GM19468 (cell line): Measurements from ENCODE around the gene MEGF8.

Experiments used
- ATAC-seq: cut with Tn5 transposase; IDR thresholded peaks from one replicate; pipeline ENCODE4 v1.9.1; 2021; ENCODE audit warnings: mild to moderate bottlenecking, moderate library complexity, moderate number of reproducible peaks; ENCODE audit not compliant: unreplicated experiment; ENCODE audit errors: extremely low read depth

The MEGF8 gene

DNA sequence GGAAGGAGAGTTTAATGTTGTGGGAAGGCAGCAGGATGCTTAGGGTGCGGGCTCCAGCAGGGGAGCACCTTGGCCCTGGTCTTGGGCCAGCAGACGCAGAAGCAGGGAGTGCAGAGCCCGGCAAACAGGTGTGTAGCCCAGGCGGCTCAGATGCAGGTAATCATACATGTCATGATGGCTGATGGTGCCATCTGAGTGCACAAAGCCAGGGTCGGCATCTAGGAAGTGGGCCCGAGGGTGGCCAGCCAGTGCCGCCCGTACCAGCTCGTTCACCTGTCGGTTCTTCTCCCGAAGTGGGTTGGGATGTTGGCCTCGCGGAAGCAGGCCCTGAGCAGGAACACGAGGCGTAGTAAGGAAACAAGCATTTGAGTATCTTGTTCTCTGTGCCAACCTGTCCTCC lies 28.4 kb upstream of the MEGF8 start:
- no peak for ATAC-seq

DNA sequence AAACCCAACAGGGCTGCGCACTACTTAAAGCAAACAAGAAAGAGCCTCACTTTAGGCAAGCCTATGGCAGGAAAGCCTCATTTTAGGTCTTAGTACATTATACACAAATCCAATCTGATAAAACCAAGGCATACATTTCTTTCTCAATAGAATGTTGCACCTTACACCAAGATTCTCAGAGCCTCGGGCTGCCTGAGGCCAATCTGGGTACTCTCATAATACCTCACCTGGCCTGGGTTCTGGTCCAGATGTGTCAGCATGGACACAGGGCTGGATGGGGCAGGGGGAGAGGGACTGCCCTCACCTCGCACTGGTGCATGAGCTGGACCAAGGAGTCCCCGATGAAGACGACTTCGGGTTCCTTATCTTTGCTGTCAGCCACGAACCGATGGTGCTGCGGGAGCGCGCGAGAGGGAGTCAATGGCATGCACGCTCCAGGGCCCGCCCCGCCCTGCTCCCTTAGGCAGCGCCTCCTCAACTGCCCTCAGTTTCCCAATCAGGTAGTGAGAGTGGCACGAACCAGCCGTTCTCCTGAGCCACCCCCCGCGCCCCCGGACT lies 23.7 kb upstream of the MEGF8 start, which contains the start of gene PRR19:
PRR19 (plus strand) TSS at position 487 of the 558 bp plus-strand sequence. CDS start 7,453 bp downstream, outside the sequence.
- no peak for ATAC-seq

- no peak for ATAC-seq
These were observed 22.4 kb upstream of the MEGF8 start for GRCh38 chr19:42303101-42303464.

DNA sequence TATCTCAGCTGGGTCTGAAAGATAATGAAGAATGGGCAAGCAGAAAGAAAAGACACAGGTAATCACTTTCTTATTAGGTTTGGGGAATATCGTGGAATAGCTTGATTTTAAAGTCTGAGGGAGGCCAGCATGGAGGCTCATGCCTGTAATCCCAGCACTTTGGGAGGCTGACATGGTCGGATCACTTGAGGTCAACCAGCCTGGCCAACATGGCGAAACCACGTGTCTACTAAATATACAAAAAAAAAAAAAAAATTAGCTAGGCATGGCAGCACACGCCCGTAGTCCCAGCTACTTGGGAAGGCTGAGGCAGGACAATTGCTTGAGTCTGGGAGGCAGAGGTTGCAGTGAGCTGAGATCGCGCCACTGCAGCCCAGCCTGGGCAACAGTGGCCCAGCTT lies 21.6 kb upstream of the MEGF8 start:
- no peak for ATAC-seq

DNA sequence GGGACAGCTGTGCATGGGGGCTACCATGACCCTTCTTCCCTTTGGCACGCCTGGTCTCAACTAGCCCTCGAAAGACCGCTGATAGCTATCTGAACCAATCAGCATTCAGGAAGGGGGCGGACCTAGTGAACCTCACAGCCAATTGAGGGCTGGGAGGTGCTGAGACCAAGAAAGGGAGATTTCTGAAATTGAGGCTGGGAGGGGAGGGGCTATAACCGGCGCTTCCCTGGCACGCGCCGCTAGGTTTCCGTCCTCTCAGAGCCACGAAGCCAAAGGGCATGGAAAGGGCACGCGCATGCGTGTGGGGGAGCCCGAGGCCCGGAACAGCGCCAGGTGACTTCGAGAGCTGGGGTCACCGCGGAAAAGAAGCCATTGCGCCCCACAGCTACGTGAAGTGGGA lies 18.8 kb upstream of the MEGF8 start:
- no peak for ATAC-seq

- no peak for ATAC-seq
These were observed 15.7 kb upstream of the MEGF8 start for GRCh38 chr19:42309686-42310085.

DNA sequence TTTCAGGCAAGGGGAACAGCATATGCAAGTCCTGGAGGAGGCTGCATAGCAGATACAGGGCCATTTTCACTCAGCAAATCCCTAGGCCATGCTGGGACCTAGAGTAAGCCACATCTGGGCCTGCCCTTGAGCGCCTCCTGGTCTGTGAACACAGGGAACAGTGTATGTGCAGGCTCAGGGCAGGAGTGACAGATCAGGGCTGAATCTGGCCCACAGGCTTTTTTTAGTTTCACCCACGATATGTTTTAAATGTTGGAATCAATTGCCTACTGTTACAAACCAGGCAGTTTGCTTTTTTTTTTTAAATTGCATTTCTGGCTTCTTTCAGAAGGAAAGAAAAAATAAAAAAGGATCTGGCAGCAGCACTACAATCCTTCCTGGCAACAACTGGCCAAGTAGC lies 13.8 kb upstream of the MEGF8 start:
- ATAC-seq, result no peak

DNA sequence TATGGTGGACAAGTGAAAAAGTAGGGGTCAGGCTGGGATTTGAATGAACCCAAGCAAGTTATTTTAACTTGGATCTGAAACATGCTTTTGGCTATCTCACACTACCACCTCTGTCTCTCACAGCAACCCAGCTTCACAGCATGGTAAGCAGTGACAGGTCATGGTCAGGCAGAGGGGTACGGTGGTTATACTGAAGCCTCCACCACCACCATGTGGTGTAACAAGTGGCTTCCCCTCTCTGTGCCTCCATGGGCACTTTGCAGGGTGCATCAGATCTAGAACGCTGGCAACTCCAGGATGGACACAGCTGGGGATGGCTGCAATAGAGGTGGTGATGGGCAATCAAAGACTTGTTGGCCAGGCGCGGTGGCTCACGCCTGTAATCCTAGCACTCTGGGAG lies 13.1 kb upstream of the MEGF8 start:
- ATAC-seq, result no peak

GRCh38 chr19:42313096-42313839 lies 12.2 kb upstream of the MEGF8 start, which contains the start of gene TMEM145:
Gene TMEM145, plus strand, starts transcription at chr19:42313309. Its CDS starts 68 bp downstream, at chr19:42313377.
- no peak for ATAC-seq

- ATAC-seq, result no peak
These were observed 11.3 kb upstream of the MEGF8 start for GRCh38 chr19:42313840-42314755.

GRCh38 chr19:42315024-42315423 lies 10.4 kb upstream of the MEGF8 start:
- ATAC-seq, result no peak

GRCh38 chr19:42316223-42317211 lies 8.9 kb upstream of the MEGF8 start:
- no peak for ATAC-seq

DNA sequence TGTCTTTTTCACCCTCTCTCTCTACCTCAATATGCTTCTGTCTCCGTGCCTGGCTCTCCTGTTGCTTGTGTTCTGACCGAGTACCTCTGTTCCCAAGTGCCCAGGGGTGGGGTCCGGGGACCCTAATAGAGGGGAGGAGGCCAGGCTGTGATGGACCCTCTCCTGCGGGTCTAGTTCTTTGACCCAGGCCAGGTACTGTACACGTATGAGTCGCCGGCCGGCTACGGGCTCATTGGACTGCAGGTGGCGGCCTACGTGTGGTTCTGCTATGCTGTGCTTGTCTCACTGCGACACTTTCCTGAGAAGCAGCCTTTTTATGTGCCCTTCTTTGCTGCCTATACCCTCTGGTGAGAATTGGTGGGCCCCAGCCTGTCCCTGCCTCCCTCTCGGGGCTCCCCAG lies 7.9 kb upstream of the MEGF8 start:
- no peak for ATAC-seq

- no peak for ATAC-seq
These were observed 3.1 kb upstream of the MEGF8 start for GRCh38 chr19:42322305-42322704.

DNA sequence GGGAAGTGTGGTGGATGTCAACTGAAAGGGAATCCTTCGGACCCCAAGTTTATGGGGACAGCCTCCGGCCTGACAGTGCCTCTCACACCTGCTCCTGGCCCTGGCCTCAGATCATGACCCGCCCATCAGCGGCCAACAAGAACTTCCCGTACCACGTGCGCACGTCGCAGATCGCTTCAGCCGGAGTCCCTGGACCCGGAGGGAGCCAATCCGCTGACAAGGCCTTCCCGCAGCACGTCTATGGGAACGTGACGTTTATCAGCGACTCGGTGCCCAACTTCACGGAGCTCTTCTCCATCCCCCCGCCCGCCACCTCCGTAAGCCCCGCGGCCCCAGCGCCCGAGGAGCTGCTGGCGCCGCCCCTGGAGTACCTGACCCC lies 2.0 kb upstream of the MEGF8 start:
- ATAC-seq, result no peak

DNA sequence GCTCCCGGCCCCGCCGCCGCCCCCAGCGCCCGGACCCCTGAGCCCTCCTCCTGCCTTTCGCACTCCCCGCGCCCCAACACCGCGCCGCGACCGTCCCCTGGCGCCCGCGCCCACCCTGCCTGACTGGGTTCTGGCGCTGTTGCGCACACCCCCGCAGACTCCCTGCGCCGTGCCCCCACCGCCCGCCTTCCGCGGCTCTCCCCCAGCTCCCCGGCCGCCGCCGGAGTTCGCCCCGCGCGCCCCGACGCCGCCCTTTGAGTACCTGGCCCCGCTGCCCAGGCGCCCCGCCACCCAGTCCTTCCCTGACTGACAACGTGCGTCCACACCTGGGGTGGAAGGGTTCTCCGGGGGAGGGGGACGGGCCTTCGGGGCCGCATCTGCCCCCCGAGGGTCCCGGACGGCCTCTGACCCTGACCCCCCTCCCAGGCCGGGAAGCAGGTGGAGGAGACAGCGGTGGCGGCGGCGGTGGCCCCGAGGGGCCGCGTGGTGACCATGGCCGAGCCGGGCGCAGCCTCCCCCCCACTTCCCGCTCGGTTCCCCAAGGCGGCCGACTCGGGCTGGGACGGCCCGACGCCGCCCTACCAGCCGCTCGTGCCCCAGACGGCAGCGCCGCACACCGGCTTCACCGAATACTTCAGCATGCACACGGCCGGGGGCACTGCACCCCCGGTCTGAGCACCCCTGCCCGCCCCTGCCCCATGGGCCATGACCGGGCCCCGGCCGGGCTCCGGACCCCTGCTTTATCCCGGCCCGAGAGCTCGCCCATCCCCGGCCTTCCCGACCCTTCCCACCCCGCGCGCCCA lies 1.4 kb upstream of the MEGF8 start:
- no peak for ATAC-seq

DNA sequence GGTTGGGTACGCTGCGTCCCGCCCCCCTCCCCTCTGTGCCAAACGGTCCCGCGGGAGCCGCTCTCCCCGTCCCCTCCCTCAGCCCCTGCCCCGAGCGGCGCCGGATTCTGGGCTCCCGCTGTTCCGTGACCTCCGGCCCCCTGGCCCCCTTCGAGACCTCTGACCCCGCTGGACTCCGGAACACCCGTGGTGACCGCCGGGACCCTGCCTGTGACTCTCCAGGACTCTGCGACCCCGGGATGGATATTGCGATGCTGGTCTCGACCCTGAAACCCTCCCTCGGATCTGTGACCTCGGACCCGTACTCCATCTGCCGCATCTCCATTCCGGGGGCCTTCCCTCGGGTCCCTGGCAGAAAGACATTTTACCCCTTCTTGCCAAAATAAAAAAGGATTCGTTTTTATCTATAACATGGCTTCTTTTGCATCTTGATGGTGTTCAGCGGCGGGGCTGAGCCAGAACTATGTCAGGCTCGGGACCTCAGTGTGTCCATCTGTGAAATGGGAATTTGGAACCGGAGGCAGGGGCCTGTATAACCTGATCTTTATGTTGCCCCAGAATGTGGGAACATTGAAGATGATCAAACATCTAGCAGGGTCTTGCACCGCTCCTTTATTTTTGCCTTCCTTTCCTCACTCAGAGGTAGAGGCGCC lies 654 bp upstream of the MEGF8 start:
- ATAC-seq, result no peak

DNA sequence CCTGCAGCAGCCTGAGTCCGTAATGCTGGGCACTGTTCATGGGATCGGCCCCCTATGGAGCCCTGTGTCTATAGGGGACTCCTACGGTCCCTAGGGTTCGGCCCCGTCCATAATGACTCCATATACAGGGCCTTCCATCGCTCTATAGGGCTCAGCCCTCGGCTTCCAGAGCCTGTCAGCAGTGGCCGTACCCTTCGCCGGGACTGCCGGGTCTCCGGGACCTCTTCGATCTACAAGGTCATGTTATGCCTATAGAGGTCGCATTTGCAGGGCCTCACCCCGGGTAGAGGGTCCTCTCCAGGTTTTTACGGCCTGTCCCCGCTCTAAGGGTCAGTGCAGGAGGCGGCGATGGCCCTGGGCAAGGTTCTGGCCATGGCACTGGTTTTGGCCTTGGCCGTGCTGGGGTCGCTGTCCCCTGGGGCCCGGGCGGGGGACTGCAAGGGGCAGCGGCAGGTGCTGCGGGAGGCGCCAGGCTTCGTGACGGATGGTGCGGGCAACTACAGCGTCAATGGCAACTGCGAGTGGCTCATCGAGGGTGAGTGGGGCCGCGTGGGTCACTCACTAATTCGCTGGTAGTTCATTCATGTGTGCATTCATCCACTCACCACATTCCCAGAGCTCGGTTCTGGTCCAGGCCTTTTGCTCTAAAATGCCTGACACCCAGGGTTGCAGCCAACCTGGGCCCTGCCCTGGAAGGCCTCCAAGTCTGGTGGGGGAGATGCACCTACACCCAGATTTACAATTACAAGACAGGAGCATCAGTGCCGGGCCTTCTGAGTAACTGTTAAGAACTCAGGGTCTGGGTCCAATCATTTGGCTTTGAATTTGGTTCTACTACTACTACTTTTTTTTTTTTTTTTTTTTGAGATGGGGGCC lies 699 bp downstream of the MEGF8 start:
- no peak for ATAC-seq
